ENCODE results near the gene TRMT10A.
A peak's percentile ranks its signal among the peaks of the same experiment; 100 is the strongest.

Gene TRMT10A

DNA sequence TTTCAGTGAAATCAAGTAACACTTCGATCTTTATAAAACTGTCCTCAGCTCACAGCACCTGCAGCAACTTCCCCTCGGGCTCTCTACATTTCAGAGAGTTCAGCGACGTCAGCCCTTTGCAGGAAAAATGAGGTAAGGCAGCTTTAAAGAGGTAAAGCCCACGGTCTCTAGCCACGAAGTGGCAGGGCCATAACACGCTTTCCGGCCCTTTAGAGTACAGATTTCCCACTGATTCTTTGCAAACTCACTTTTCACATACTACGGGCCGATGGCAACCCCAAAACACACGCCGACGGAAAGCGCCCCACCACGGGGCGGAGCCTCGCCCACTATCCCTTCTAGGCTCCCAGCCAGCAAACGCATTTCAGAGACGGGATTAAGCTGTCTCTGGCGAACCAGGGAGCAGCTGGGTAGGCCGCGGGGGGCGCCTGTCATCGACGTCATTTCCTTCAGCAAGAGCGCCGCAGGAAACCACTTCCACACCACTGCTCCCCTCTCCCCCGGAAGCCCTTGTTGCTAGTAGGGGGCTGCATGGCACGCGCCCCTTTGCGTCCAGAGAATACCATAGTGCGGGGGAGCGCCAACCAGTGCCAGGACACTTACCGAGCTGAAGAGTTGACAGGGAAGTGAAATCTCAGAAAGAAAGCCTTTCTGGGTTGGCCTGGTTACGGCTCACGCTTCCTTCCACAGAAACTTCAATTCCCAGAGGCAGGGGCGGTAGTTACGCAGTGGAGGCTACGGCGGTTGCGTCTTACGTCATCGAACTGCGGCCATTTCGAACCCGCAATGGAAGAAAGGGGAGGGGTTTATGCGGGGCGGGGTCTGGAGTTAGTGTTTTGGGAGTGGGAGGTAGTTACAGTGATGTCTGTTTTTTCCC is at the start of gene TRMT10A:
Gene TRMT10A (minus strand): TSS at position 730 of the 877 bp plus-strand sequence. CDS start 4,701 bp downstream, outside the sequence.
- DNase-seq = peak; percentile 96

DNA sequence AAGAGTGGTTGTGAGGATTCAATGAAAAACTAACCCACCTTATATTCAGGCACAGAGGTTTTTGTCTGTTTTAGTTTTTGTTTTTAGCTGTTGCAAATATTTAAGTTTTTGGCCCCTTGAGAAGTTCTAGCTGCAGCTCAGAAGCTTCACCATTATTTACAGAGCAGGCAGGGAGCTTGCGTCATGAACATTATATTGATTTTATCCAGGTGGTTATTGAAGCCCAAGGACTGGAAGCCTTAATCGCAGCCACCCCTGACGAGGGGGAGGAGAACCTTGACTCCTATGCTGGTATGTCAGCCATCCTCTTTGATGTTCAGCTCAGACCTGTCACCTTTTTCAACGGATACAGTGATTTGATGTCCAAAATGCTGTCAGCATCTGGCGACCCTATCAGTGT is 48.9 kb upstream of the TRMT10A start:
- no peak for DNase-seq

GRCh38 chr4:99612281-99612680 is 48.4 kb upstream of the TRMT10A start:
- no peak for DNase-seq

DNA sequence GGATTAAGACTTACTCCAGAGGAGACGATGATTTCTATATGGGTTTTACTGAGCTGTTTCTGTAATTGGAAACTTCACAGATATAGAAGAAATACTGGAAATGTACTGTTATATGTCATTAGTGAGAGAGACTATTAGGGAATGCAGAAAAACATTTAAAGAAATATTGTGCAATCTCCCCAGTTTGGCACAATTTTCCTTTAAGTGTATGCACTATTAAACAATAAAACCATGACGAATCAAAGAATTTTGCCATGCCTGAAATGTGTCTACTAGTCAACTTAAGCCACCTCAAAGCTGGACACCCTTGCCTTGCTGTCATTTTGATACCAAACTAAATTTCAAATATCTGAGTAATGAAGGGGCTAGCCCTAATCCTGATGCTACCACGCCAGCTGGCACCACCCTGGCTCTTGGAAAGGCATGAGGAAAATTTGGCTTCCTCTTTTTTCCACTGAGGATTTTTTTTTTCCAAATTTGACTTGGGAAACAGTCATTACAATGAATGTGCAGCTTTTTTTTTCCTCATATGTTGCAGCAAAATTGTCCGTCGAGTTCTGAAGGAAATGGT is 46.9 kb upstream of the TRMT10A start:
- no peak for DNase-seq

DNA sequence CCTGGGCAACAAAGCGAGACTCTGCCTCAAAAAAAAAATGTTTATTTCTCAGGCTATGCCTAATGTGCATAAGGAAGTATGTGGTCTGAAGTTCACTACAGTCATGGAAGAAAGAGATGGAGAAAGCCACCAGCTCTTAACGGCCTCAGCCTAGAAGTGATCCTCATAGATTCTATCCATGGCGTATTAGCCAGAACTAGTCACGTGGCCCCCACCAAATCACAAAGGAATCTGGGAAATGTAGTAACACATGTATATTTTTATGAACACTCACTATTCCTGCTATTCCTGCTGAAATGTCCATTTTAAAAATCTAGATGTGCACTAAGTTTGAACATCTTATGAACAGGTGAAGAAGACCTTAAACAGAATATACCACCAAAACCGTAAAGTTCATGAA is 44.6 kb upstream of the TRMT10A start:
- no peak for DNase-seq

DNA sequence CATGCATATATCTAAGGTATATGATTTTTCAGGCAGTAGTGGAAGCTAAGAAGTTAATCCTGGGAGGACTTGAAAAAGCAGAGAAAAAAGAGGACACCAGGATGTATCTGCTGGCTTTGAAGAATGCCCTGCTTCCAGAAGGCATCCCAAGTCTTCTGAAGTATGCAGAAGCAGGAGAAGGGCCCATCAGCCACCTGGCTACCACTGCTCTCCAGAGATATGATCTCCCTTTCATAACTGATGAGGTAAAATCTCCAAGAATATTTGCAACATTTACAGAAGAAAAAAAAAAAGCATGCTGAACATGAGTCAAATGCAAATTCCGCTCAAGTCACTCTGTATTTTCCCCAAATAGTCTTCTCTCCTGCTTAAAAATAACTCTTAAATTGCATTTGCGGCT is 42.9 kb upstream of the TRMT10A start:
- DNase-seq = no peak

DNA sequence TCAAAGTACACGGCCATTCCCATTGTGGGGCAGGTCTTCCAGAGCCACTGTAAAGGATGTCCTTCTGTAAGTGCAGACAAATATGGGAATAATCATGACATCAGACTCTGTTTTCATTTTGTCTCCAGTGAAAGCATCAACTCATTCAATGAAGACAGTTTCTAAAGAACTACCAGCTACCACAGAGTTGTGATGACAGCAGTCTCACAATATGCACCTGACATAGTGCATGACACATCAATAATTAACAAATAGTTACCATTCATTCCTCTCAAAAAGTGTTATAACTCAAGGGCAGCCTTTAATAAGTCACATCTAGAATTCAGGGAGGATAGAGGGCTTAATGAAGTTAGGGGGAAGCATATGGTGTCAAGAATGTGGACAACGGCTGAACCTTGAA is 31.0 kb upstream of the TRMT10A start:
- no peak for DNase-seq

GRCh38 chr4:99593781-99594641 is 30.2 kb upstream of the TRMT10A start:
- no peak for DNase-seq

DNA sequence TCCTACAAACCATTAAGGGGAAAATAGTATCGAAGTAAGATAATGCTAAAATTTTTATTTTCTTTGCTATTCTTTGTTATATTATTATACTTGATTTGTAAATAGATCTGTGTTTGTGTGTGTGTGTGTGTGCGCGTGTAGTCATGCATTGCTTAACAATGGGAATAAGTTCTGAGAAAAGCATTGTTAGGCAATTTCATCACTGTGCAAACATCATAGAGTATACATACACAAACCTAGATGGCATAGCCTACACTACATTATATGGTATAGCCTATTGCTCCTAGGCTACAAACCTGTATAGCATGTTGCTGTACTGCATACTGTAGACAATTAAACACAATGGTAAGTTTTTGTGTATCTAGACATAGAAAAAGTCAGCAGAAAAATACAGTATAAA is 27.9 kb upstream of the TRMT10A start:
- no peak for DNase-seq

GRCh38 chr4:99587803-99588202 is 24.0 kb upstream of the TRMT10A start:
- DNase-seq = no peak

DNA sequence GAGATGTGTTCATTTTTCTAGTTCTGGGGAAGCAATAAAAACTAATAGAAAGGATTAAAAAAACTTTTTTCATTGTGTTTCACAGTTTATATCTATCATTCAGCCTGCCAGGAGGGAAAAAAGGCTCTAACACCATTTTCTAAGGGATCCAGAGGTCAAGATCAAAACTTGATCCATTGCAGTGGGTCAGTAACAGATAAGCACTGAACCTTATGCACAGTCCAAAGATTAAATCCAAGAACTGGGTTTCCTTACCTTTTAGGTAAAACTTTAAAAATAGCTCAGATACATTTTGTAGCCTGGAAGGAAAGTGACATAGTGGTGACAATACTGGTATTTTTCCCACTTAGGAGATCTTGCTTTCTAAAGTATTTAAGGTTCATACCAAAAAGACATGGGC is 23.5 kb upstream of the TRMT10A start:
- no peak for DNase-seq

DNA sequence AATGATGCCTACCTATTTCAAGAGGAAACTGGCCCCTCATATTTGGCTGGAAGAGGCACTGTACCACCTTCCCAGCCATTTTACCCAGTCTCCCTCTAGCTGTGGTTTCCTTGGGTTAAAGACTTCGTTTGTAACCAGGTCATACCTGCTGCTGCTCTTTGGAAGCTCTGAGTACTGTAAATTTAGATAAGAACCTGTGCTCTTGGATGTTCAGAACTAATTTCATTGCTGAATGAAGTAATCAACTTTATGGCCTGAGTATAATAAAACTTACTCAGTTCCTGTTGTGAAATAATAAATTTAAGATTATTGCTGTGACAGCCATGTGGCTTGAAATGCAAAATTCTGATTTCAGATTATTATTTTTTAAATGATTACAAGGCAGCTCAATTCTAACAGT is 23.0 kb upstream of the TRMT10A start:
- DNase-seq = no peak

DNA sequence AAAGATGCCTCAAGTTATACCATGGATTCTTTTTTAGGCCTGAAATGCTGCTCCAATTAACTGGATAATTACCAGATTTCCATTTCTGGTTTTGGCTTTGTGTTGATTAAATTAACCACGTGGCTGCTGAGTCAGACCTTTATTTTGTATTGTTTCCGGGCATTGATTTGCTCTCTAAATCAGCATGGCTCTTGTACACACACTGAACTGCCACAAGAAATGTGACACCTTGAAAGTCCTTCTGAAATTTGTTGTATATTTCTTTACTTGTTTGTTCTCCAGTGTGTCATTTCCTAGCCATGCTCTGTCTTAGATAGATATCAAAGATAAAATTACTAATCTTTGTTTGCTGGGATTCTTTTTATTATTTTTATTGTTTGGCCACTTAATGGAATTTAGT is 22.5 kb upstream of the TRMT10A start:
- DNase-seq = no peak

- no peak for DNase-seq
Observed at GRCh38 chr4:99585516-99585915, 21.7 kb upstream of the TRMT10A start.

DNA sequence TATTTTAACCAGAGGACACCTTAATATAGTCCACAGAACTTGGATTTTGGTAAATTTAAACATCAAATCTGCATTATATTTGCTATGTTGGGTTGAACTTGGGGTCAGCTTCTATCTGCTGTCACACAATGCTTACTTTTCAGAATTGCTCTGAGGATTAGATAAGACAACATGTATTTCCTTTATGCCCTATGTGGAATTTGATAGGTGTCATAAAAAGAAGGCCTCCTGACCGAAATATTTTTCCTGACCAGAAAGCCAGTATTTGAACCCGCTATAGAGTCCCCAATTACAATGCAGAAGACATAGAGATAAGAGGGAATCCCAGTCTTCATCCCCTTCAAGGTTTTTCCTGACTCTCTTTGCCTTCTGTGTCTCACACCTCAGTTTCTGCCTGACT is 14.9 kb upstream of the TRMT10A start:
- DNase-seq = no peak

DNA sequence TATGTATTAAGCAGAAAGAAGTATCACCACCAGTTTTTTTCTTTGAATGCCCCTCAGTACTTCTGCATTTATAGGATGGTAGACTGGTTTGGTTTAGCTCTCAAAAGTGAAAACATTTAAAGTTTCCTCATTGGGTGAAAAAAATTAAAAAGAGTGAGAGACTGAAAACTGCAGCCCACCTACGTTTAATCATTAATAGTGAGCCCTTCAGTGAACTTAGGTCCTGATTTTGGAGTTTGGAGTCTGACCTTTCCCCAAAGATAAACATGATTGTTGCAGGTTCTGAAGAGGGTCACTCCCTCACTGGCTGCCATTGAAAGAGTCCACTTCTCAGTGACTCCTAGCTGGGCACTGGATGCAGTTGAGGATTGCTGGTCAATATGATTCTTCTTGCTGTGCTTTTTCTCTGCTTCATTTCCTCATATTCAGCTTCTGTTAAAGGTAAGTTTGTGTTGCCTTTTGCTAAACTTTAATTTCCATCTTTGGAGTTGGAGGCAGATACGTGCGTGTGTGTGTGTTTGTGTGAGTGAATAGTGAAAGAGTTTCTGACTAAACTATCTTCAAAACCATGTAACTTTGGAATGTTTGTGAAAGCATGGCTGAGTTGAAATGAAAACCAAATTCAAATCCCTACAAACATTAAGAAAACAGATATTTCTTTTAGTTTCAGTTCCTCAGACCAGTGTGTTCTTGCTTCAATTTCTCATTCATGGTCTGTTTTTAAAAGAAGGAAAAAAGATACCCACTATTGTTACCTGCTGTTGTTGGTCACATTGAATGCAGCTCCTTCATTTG is 10.9 kb upstream of the TRMT10A start, which contains the start of gene MTTP:
Gene MTTP (plus strand): TSS at position 295 of the 795 bp plus-strand sequence. CDS start 86 bp downstream, at position 381.
- no peak for DNase-seq

- no peak for DNase-seq
Observed at GRCh38 chr4:99573735-99574368, 10.0 kb upstream of the TRMT10A start.

GRCh38 chr4:99572527-99573240 is 8.8 kb upstream of the TRMT10A start:
- DNase-seq = no peak

DNA sequence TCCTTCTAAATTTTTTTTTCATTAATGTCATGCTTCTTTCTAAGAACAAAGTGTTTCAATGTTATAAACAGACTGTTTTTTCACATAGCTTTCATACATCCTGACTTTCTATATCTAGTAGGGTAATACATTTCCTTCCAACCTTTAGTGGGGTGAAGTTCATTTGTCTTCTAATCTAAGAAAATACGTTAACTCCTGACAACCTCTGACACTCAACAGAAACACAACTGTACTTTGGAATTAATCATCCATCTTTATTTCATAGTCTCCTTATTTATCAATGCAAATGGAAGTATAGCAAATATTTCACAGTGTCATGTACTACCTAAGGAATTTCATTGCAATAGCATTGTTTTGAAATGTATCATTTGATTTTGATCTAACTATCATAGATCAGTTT is 8.0 kb upstream of the TRMT10A start:
- no peak for DNase-seq

DNA sequence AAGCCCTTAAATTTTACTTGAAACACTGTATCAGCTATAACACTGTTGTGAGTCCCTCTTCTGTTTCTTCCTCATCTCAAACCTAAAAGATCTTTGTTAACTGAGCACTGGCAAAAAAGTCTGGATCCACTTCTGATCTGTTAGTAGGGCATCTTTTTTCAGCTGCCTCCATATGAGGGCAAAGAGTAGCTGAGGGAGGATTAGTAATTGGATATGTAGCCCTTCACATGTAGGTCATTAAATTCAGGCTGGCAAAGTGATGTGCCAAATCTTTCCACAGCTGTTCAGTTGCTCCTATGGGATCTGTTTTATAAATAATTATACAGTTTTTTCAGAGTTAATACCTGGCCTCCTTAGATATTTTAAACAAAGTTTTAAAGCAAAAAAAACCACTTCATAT is 1.1 kb upstream of the TRMT10A start:
- DNase-seq = no peak

GRCh38 chr4:99552872-99553271 is 11.0 kb downstream of the TRMT10A start:
- DNase-seq = no peak

Measured in DMS153 (cell line).